Measurements from ENCODE around the gene KLHL29.

Gene KLHL29

DNA sequence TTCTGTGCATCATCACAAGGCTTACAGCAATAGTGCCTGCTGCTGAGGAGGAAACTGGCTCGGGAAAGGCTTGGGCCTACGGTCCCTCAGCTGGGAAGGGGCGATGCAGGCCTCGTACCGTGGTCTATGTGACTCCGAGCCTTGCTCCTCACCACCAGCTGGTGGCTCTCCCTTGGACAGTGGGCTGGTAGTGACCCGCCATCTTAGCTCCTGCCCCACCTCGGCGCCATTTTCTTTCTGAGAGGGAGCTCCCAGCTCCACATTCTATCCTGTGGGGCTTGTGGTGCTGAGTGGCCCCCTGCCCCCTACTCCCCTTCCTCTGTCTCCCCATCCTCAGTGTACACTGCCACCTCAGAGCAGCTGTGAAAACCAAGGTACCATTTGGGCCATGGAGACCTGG lies 255.7 kb downstream of the KLHL29 start:
- H3K4me3 ChIP-seq (ENCODE audit: low read depth, low read length): no peak overlapping the region

DNA sequence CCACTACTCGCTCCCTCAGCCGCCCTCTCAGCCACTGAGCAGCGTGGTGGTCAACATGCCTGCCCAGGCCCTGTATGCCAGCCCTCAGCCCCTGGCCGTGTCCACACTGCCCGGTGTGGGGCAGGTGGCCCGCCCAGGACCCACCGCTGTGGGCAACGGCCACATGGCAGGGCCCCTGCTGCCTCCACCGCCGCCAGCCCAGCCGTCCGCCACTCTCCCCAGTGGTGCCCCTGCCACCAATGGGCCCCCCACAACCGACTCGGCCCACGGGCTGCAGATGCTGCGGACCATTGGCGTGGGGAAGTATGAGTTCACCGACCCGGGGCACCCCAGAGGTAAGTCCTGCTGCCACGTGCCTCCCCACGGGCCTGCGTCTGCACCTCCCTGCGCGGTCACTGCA lies 257.5 kb downstream of the KLHL29 start:
- H3K4me3 ChIP-seq (ENCODE audit: low read depth, low read length): no peak overlapping the region

DNA sequence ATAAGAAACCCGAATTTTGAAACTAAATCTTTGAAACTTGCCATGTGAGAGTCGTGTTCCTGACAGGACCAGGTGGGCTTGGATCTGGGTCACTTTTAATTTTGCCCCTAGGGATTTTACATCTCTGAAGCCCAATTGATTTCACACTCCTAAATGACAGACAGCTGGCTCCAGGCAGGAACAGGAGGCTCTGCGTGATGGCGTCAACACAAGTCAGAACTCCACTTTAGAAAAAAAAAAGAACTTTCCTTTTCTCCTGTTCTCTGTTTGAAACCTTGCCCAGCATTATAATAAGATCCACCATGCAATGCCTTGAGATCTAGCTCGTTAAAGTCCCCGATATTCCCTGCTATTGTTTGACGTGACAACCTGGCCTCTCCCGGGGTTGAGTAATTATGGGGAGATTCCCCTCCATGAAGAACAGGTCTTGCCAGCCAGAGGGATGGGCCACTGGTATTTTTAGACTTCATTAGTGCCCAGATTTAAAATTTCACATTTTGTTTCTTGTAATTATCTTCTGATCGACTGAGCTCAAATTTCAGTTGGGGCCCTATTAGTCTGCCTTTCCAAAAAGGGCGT lies 260.3 kb downstream of the KLHL29 start:
- H3K4me3 ChIP-seq (ENCODE audit: low read depth, low read length): no peak overlapping the region

DNA sequence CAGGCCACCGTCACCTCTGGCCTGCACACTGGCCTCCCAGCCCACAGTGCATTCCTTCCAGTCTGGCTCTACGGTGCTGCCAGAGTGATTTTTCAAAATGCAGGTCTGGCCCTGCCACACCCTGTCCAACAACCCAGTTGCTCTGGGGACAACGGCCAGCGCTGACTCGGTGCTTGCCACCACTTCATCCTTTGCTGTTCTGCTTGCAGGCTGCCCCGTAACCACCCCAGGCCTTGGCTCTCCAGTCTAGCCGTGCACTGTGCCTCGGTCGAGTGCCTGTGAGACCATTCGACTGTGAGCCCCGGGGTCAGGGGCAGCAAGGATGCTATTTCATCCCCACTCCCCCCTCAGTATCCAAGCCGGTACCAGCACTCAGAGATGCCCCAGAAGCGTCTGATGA lies 262.6 kb downstream of the KLHL29 start:
- no peak overlapping the region for H3K4me3 ChIP-seq (ENCODE audit: low read depth, low read length)

DNA sequence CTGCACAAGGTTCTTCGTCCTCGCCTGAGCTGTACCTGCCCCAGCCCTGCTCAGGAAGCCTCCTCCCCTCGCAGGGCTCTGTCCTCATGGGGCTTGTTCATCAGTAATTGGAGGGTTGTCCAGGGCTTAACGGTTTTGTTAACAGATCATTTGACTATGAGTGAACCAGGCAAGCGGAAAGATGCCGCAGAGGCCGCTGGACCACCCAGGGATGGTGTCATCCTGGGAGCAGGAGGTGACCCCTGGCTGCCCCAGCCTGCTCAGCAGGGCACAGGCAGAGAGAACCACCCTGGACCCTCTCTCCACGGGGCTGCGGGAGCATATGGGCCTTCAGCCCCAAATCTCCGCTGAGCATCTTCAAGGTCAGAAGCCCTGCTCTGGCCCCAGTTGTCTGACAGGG lies 264.3 kb downstream of the KLHL29 start:
- no peak overlapping the region for H3K4me3 ChIP-seq (ENCODE audit: low read depth, low read length)

DNA sequence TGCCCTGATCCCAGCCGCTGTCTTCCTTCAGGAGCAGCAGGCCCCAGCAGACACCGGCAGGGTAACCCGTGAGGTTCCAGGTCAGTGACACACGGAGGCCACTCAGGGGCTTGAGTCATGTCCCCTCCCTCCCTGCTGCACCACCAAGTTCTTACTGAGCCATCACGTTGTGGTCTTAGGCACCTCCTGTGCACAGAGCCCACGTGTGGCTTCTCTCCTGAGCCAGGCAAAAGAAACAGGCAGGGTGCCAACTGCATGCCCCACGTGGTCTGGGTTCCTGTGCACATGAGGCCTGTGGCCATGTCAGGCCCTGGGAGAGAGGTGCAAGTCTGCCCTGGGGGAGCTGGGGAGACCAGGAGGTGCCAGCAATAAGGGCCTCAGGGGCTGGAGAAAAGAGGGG lies 264.8 kb downstream of the KLHL29 start:
- H3K4me3 ChIP-seq (ENCODE audit: low read depth, low read length): no peak overlapping the region

DNA sequence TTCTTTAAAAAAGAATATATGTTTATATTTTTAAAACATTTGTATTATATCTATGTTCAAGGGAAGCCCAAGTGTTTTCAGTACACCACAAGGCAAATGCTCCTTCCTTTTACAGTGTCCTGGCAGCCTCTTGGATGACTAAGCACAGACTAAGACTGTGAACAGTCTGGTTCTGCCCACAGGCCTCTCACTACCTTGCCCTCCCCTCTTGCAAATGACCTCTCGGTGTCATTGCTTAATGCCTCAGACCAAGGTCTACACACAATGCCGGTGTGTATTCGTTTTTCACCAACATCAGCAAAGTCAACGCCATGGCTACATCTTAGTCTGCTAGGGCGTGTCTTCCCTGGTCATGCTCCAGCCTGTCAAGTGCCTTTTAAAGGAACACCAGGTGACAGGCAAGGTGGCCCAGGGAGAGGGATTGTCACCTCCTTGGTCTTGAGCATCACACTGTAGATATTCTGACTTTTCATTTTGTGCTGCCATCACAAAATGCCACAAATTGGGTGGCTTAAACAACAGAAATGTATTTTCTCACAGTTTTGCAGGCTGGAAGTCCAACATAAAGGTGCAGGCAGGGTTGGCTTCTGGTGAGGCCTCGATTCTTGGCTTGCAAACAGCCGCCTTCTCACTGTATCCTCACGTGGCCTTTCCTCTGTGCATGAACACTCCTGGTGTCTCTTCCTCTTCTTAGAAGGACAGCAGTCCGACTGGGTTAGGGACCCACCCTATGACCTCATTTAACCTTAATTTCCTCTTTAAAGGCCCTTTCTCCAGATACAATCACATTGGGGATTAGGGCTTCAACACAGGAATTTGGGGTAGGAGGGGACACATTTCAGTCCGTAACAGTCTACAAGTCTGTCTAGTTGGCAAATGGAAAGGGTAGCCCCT lies 266.5 kb downstream of the KLHL29 start:
- no peak overlapping the region for H3K4me3 ChIP-seq (ENCODE audit: low read depth, low read length)

DNA sequence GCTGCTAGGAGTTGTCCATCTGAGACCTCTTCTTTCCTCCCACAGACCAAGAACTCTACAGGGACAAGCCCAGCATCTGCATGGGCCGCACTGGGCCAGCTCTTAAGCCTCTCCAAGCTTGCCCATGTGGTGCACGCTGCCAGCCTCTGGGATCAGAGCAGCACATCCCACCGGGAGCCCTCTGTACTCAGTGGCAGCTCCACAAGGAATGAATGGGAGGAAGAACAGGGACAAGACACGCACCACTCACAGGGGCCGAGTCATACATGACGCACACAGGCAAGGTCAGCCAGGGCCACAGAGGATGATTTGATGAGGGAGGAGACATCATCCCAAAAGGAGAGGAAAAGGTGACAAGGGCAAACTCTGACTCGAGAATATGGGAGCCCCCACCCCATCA lies 268.3 kb downstream of the KLHL29 start:
- no peak overlapping the region for H3K4me3 ChIP-seq (ENCODE audit: low read depth, low read length)

DNA sequence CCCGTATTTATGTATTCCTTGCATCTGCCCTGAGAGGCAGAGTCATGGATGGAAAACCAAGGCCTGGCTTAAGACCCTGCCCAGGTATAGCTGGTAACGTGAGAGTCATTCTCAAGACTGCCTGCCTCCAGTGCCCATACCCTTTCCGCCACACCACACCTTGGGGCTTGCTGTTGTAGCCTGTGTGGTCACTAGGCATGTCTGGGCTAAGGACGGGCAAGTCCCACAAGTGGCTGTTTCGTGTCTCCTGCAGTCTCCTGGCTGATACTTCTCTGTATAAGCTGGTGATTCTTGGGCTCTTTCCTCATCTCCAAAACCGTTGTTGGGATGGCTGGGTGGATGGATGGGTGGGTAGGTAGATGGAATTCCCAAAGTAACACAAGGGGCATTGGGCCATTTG lies 269.8 kb downstream of the KLHL29 start:
- no peak overlapping the region for H3K4me3 ChIP-seq (ENCODE audit: low read depth, low read length)

DNA sequence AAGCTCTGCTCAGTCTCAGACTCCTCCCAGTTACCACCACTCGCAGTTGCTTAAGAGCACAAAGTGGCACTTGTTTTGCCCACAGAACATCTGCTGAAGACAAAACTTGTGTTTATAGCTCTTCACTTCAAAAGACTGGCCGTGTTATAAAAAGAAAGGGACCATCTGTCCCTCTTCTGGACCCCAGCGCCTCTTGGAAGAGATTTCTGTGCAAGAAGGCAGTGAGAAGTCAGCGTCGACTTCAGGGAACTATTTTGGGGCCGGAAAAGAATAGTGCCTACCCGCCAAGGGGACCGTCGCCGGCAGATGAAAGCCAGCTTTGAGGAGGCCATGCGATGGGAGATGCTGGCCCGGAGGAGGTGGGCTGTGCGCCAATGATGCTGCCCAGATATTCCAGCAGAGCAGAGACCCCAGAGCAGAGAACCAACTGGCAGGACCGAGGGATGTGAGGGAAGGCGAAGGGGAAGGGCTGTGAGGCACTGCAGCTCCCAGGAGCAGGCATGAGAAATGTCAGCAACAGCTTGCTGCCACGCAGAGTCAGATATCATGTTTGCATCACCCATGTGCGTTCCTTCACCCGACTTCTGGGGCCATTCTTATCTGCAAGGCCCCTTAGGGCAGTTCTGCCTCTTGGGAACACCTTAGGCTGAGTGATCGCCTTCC lies 271.1 kb downstream of the KLHL29 start:
- H3K4me3 ChIP-seq (ENCODE audit: low read depth, low read length): no peak overlapping the region

DNA sequence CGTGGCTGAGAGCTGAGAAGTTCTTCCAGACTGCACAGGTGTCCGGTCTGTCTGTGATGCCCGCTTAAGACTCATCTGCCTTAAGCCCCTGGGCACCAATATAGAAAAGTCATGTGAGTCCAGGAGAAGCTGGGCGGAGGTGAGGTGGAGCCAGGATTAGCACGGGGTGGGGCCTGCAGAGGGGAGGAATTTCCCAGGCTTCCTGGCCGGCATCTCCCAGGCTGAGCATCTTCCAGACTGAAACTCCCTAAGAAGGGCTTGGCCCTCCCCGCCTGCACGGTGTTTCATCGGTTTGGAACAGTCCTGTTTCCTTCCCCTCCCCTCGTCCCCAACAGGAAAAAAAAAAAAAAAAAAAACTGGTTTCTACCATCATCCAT lies 271.6 kb downstream of the KLHL29 start:
- no peak overlapping the region for H3K4me3 ChIP-seq (ENCODE audit: low read depth, low read length)

DNA sequence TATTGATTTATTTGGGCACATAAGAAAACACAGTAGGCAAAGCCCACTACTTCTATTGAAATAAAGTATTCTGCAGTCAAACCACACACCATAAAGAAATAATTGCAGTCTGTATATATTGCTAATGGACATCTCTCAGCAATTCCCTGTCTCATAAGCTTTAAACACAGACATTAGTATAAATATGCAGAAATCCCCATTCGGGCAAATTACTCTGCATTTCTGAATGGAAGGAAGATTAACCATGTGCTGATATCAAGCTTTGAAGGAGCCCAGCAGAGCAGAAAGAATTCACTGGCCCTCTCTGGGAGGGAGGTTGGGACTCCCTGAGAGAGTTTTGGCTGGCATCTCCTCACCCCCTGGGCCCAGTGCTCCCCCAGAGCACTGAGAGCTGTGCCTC lies 272.4 kb downstream of the KLHL29 start:
- no peak overlapping the region for H3K4me3 ChIP-seq (ENCODE audit: low read depth, low read length)

DNA sequence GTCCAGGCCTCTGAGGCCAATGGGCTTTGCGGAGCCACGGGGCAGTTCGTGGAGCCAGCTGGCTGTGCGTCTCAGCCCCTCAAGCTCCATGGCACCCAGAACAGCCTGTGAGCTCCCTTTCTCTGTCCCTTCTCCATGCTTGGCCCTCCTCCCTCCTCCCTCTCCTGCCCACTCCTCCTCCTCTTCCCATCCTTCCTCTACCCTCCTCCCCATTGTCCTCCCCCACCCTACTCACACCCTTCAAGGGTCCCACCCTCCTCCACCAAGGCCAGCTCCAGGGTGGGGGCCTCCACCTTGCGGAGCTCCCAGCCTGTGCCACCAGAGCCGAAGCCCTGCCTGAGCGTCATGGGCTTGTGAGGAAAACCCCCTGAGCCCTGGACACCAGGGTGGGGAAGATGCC lies 273.0 kb downstream of the KLHL29 start:
- no peak overlapping the region for H3K4me3 ChIP-seq (ENCODE audit: low read depth, low read length)

DNA sequence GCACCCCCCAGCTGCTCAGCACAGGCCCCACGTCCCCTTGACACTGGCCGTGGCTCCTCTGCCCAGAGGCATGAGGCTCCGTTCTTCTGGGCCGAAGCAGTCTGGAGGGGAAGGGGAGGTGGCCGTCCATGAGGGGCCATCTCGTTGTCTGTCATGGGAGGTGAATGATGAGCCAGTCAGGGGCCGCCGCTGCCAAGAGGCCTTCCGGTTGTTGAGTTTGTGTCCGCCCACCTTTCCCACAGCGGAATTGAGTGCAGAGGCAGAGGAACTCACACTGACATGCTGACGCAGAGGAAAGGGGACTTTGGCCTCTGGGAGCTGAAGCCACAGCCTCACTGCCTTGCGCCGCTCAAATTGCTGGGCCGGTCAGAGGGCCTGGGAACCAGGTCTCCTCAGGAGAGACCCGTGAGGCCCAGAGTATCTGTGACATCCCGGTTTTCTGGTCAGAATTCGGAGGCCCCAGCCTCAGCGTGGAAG lies 273.5 kb downstream of the KLHL29 start:
- no peak overlapping the region for H3K4me3 ChIP-seq (ENCODE audit: low read depth, low read length)

DNA sequence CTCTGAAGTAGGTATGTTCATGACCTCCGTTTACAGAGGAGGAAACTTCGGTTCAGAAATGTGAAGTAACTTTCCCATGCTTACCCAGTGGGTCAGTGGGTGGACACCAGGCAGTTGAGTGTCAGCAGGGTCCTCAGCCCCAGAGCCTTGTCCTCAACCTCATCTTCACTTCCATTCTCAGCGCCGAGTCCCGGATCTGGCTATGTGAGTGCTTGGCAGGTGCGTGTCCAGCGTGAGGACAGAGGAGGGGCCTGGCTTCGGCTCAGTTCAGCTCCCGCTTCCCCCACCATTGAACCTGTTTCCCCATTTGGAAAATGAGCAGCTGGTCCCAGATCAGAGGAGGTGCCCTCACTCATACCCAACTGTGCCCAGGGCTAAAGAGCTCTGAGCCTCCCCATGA lies 274.3 kb downstream of the KLHL29 start:
- no peak overlapping the region for H3K4me3 ChIP-seq (ENCODE audit: low read depth, low read length)

DNA sequence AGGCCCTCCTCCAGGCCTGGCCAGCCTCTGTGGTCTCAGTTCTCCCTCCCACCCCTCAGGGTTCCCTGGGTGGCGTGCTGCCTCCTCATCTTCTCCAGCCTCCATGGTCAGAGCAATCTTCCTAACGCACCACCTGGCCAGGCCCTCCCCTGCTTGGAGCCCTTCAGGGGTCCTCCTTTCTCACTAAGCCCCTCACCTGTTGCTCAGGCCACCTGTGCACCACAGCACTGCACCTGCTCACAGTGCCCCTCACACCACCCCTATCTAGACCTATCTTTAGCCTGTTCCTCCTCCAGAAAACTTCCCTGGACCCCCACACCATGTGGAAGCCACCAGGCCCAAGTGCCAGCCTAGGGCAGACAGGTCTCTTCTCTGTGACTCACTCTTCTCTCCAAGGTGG lies 274.8 kb downstream of the KLHL29 start:
- no peak overlapping the region for H3K4me3 ChIP-seq (ENCODE audit: low read depth, low read length)

DNA sequence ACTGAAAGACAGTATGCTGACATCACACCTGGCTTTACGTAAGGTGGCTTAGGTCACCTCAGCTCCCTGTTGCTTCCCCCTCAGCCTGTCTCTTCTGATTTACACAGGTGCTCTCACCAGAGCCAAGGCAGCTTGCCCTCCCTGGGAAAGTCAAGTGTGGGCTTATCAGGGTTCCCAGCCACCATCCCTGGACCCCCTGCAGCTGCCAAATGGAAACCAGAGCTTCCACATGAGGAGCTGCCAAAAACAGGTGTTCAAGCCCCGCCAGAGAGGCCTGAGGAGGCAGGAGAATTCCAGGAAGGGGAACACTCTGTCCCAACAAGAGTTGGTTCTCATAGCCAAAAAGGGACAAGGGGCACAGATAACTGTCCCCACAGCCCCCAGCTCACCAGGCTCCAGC lies 275.3 kb downstream of the KLHL29 start:
- H3K4me3 ChIP-seq (ENCODE audit: low read depth, low read length): no peak overlapping the region

DNA sequence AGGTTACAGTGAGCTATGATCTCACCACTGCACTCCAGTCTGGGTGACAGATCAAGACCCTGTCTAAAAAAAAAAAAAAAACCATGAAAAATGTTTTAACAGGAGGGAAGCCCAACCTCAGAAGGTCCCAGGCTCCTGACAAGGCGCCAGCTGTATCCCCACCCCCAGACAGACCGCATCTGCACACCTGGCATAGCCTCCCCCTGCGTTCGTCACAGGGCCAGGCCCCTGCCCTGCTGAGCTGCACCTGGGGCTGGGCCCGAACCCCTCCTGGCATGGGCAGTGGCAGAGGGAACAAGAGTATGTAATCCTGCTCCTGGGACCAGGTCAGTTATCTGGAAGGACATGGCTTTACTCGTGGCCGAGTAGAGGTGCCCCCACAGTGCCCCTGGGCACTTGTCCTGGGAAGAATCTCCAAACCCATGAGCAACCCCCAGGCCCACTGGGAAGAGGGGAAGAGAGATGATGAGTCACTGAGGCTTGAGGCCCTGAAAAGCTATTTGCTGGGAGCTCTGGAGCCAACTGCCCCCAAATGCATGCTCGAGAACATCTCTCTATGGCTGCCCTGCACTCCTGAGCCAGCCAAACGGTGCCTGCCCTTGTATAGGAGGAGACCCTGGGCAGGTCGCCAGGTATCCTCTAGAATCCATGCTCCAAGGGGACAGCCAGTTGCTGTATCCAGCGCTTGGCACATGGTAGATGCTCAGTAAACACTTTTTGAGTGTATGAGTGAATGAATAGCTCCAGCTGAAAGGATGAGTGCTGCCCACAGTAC lies 276.5 kb downstream of the KLHL29 start:
- H3K4me3 ChIP-seq (ENCODE audit: low read depth, low read length): no peak overlapping the region

DNA sequence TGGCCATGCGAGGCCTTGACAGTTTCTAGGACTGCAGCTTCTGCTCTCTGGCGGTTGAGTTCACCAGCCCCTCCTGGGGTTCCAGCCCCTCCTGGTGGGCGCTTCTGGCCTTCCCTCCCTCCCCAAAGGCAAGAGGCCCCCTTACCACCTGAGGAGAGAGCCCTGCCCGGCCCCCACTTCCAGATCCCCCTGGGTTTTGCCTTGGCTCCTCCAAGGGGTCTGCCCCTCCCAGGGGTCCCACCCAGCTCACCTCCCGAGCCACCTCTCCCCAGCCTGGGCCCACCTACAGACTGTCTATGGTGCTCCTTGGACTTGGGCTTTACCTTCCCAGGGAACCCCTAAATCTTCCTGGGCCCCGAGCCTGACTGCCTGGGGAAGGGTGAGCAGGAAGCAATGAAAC lies 277.5 kb downstream of the KLHL29 start:
- no peak overlapping the region for H3K4me3 ChIP-seq (ENCODE audit: low read depth, low read length)

DNA sequence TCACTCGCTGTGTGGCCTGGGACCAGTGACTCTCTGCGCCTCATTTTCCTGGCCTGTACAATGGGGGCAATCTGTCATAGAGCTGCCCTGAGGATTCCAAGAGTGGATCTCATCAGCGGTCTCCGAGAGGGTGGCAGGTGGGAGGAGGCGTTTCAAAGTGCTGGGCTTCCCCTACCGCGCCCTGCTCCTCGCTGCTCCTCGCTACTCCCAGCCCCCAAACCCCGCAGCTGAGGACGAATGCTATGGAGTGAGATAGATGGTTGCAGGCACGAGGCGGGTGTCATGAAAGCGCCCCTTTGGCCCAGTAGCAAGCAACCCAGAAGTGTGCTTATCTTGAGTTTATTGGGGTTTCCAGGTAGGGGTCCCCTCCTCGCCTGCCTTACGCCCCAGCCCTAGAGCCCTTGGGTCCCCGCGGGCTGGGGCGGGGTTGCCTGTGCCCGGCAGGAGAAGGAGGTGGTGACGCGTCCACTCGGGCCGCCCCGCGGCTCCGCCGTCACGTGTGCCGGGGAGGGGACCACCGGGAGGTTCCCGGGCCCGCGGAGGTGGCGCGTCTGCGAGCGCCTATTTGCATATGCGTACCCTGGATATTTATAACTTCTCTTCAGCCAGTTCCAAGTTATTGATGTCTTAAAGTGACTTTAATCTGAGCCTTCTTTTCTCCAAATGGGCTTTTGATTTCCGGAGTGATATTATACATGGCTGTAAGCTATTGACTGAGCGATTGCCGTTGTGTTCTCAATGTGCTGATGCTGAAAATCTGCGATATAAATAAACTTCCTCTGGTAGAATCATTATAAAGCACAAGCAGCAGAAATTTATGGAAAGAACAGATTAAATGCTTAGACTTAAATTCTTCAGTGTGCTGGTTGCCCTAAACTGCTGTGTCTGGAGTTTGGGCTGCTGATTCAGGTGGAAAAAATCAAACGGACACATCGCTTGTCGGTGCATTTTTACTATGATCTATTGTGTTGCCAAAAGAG lies 278.3 kb downstream of the KLHL29 start:
- no peak overlapping the region for H3K4me3 ChIP-seq (ENCODE audit: low read depth, low read length)

Data from iPS-11a (cell line).